ENCODE measurements around the gene ZNF423. TPM values are rescaled to one million over a fixed set of nuclear protein-coding genes. Genes with fewer than 3 reads are reported as not detected.

Gene ZNF423
- total RNA-seq, result 11.6 and 18.3 TPM in 2 replicates

- H3K4me2 ChIP-seq (ENCODE audit: insufficient read depth, low read length), result peak within 1 kb of the TSS; percentile 89
- no peak for TF ChIP-seq CTCF (IDR thresholded peaks at IDR 0.05; ENCODE audit: extremely low read depth, low read depth, low read length)
- no peak within 1 kb of the TSS for H3K27ac ChIP-seq (ENCODE audit: low read depth, low read length)
- DNase-seq (ENCODE audit: insufficient read length, low spot score, missing footprints), result peak; percentile 77
- peaks cover 15% of the 10 kb centered on the region for H4K20me1 ChIP-seq (ENCODE audit: insufficient read depth, low read length)
- H3K27me3 ChIP-seq (ENCODE audit: insufficient read depth, low read length), result peaks cover 25% of the 10 kb centered on the region
- peak within 1 kb of the TSS; percentile 75 for H3K4me3 ChIP-seq (ENCODE audit: insufficient read depth, low read length)
- H3K36me3 ChIP-seq (ENCODE audit: insufficient read depth, low read length), result no peaks in the 10 kb centered on the region
- peaks cover 6% of the 10 kb centered on the region for H3K79me2 ChIP-seq (ENCODE audit: insufficient read depth, low read length)
- no peaks in the 10 kb centered on the region for H3K9me3 ChIP-seq (ENCODE audit: low read depth, low read length)
- H2AFZ ChIP-seq (ENCODE audit: low read length), result no peak within 1 kb of the TSS
- peaks cover 11% of the 10 kb centered on the region for H3K4me1 ChIP-seq (ENCODE audit: insufficient read depth, low read length)
Measured at GRCh38 chr16:49855822-49856671, at the start of gene ZNF423. ZNF423 (minus strand) TSS chr16:49856112; CDS start chr16:49855774, 338 bp downstream.

GRCh38 chr16:49904348-49905062 lies 48.6 kb upstream of the ZNF423 start:
- Histone ChIP-seq H4K20me1 (ENCODE audit: insufficient read depth, low read length) (no peaks in the 10 kb centered on the region), H3K27ac (ENCODE audit: low read depth, low read length) (no peak overlapping the region), H3K79me2 (ENCODE audit: insufficient read depth, low read length) (no peaks in the 10 kb centered on the region), H2AFZ (ENCODE audit: low read length) (no peak overlapping the region), H3K4me3 (ENCODE audit: insufficient read depth, low read length) (no peak overlapping the region), H3K4me1 (ENCODE audit: insufficient read depth, low read length) (no peaks in the 10 kb centered on the region), H3K27me3 (ENCODE audit: insufficient read depth, low read length) (no peaks in the 10 kb centered on the region), H3K36me3 (ENCODE audit: insufficient read depth, low read length) (no peaks in the 10 kb centered on the region), H3K9me3 (ENCODE audit: low read depth, low read length) (no peaks in the 10 kb centered on the region), H3K4me2 (ENCODE audit: insufficient read depth, low read length) (no peak overlapping the region)
- no peak for TF ChIP-seq CTCF (IDR thresholded peaks at IDR 0.05; ENCODE audit: extremely low read depth, low read depth, low read length)
- no peak for DNase-seq (ENCODE audit: insufficient read length, low spot score, missing footprints)

- Histone ChIP-seq H3K4me1 (ENCODE audit: insufficient read depth, low read length) (no peaks in the 10 kb centered on the region), H3K4me2 (ENCODE audit: insufficient read depth, low read length) (no peak overlapping the region), H3K27ac (ENCODE audit: low read depth, low read length) (no peak overlapping the region), H3K79me2 (ENCODE audit: insufficient read depth, low read length) (no peaks in the 10 kb centered on the region), H3K36me3 (ENCODE audit: insufficient read depth, low read length) (no peaks in the 10 kb centered on the region), H4K20me1 (ENCODE audit: insufficient read depth, low read length) (no peaks in the 10 kb centered on the region), H3K27me3 (ENCODE audit: insufficient read depth, low read length) (no peaks in the 10 kb centered on the region), H3K9me3 (ENCODE audit: low read depth, low read length) (no peaks in the 10 kb centered on the region), H3K4me3 (ENCODE audit: insufficient read depth, low read length) (no peak overlapping the region), H2AFZ (ENCODE audit: low read length) (no peak overlapping the region)
- DNase-seq (ENCODE audit: insufficient read length, low spot score, missing footprints), result no peak
- TF ChIP-seq CTCF (IDR thresholded peaks at IDR 0.05; ENCODE audit: extremely low read depth, low read depth, low read length), result no peak
Measured at GRCh38 chr16:49902908-49903307, 47.0 kb upstream of the ZNF423 start.

- TF ChIP-seq CTCF (IDR thresholded peaks at IDR 0.05; ENCODE audit: extremely low read depth, low read depth, low read length), result no peak
- Histone ChIP-seq H3K4me3 (ENCODE audit: insufficient read depth, low read length) (no peak overlapping the region), H3K36me3 (ENCODE audit: insufficient read depth, low read length) (no peaks in the 10 kb centered on the region), H2AFZ (ENCODE audit: low read length) (no peak overlapping the region), H3K4me1 (ENCODE audit: insufficient read depth, low read length) (no peaks in the 10 kb centered on the region), H3K27ac (ENCODE audit: low read depth, low read length) (no peak overlapping the region), H3K9me3 (ENCODE audit: low read depth, low read length) (no peaks in the 10 kb centered on the region), H3K27me3 (ENCODE audit: insufficient read depth, low read length) (no peaks in the 10 kb centered on the region), H3K79me2 (ENCODE audit: insufficient read depth, low read length) (no peaks in the 10 kb centered on the region), H4K20me1 (ENCODE audit: insufficient read depth, low read length) (no peaks in the 10 kb centered on the region), H3K4me2 (ENCODE audit: insufficient read depth, low read length) (no peak overlapping the region)
- DNase-seq (ENCODE audit: insufficient read length, low spot score, missing footprints), result no peak
Measured at GRCh38 chr16:49901711-49902110, 45.8 kb upstream of the ZNF423 start.
